Measurements from ENCODE around the gene C19orf12. TPM values are rescaled to one million over a fixed set of nuclear protein-coding genes. Genes with fewer than 3 reads are reported as not detected.
"Not testable (repeated sequence)": the region's sequence is repeated elsewhere in the genome, so short reads cannot be mapped to it uniquely, and the experiment has no call there.

C19orf12 gene
- polyA plus RNA-seq, 10 donors: 20.8 to 27.3 (median 25.2) TPM

DNA sequence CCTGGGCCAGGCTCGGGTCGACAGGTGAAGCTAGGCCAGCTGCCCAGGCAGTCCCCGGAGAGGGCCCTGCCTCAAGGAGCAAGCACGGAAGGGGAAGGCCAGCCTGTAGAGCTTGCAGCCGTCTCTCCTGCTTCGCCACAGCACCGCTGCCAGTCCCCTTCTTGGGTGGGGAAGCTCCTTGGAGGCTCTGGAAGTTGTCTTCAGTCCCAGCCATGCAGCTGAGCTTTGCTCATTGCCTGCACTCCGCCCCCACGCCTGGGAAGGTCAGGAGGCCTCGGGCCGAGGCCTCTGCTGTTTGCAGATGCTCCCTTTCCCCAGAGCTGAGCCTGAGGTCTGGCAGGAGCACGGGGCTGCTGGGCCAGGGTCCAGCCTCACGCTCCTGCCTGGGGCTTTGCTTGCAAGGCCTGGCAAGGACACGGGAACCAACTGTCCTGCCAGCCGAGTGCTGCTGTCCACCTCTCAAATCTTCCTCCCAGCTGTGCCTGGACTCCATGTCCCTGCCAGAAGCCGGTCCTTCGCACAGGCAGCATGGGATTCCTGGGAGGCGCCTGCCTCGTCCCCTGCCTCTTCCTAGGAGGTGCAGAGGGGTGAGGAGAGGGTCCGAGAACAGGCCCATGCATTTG is 36.5 kb downstream of the C19orf12 start:
- peak in 2 of 3 donors; percentile 83 to 92 for DNase-seq

DNA sequence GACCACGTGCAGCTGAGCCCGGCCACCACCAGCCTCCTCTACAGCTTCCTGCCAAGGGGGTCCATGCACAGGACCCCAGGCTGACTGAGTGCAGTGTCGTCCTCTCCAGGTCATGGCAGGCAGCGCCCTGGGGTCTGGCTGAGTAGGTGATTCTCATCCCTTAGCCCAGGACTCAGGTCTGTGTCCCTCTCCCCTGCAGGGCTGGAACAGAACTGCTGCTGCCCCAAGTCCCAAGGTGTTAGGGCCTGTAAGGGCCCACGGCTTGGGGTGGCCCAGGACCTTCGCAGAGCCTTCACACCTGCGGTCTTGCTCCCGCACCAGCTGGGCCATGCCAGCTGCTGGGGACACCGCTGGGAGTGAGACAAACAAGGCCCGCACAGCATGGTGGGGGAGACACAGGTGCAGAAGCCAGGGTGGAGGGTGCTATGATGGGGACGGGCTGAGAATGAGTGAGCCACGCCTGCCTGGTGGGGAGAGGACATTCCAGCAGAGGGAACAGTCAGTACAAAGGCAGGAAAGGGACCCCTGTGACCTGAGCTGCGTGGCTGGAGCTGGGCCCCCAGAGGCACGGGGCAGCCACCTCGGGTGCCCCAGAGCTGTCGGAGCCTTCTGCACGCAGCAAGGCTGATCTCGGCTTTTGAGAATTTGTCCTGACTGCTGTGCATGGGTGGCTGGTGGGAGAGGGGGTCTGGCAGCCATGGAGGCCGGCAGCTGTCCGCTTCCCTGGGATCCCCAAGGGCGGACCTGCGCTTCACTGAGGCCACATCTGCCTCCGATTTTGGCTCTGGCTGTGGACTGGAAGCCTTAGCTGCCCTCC is 37.9 kb downstream of the C19orf12 start:
- peak in 1 of 3 donors; percentile 62 for DNase-seq

DNA sequence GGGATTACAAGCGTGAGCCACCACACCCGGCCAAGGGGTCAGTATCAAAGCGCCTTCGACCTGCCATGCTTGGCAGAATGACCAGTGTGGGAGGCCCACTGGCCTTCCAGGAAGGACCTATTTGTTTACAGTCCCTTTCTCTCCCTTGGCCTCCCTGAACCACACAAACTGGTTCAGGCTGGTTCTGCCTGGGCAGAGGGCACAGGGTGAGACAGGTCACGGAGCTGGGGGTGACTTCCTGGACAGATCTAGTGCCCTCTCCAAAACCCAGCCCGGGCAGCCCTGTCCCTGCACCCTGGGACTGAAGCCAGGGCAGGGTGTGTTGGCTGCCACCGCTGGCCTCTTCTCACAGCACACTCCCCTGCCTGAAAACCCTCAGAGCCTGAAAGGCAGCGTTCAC is 38.5 kb downstream of the C19orf12 start:
- DNase-seq: no peak

DNA sequence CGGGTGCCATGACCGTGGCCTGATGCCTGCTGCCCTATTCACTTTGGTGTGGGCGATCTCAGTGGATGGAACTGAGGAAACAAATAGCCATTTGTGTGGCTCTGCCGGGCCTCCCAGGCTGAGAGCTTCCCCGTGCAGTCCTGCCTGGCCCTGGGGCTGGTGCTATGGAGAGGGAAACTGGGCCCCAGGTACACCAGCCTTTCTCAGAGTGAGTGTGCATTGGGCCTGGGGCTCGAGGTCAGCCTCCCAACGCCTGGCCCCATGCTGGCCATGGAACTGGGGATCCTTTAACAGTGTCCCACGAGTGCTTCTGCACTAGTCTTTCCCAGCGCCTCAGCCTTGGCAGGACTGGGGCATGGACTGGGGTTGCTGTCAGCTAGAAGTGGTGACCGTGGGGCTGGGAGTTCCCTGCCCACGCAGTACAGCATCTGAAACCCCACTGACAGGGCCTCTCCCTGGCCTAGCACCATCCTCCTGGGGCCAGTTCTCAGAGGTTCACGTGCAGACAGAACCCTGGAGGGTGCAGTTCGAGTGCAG is 39.3 kb downstream of the C19orf12 start:
- no peak for DNase-seq

DNA sequence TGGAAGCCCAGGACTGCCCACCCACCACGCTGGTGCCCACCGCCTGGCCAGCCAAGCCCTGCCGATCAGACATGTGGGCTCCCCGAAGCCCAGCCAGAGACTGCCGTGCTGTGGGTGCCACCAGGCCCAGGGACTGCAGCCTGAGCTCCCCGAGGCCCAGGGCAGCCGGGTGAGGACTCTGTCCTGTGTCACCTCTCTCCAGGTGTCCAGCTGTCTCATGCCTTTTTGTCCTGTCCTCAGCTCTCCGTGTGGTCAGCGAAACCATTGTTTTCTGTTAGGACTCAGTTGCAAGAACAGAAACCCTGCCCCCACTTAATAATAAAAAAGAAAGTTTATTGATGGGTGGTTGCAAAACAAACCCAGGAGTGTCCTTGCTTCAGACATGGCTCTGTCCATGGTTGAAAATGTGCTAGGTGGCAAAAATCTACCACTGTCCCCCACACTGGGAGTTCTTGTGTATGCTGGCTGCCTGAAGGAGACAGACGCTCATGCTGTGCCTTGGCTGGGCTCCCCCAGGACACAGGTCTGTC is 39.9 kb downstream of the C19orf12 start:
- DNase-seq: no peak

DNA sequence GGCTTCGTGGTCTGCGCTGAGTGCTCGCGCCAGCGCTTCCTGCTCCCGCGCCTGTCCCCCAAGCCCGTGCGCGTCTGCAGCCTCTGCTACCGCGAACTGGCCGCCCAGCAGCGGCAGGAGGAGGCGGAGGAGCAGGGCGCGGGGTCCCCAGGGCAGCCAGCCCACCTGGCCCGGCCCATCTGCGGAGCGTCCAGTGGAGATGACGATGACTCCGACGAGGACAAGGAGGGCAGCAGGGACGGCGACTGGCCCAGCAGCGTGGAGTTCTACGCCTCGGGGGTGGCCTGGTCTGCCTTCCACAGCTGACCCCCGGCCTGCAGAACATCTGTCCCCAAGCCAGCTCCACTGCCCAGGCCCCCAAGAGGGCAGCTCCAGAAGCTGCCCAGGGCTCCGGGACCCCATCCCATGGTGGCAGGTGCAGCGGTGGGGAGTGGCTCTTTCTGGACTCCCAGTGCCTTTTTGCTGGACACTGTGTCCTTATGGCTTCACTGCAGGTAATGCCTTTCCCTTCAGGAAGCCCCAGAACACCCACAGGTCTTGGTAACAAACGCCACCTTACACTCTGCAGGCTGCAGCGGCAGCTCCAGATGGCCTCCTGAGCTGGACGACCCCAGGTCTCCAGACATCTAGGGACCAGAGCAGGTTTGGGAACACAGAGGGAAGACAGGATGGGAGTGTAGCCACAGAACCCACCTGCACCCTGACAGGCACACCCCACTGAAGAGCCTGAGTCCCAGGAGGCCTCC is 40.5 kb downstream of the C19orf12 start:
- DNase-seq: no peak

DNA sequence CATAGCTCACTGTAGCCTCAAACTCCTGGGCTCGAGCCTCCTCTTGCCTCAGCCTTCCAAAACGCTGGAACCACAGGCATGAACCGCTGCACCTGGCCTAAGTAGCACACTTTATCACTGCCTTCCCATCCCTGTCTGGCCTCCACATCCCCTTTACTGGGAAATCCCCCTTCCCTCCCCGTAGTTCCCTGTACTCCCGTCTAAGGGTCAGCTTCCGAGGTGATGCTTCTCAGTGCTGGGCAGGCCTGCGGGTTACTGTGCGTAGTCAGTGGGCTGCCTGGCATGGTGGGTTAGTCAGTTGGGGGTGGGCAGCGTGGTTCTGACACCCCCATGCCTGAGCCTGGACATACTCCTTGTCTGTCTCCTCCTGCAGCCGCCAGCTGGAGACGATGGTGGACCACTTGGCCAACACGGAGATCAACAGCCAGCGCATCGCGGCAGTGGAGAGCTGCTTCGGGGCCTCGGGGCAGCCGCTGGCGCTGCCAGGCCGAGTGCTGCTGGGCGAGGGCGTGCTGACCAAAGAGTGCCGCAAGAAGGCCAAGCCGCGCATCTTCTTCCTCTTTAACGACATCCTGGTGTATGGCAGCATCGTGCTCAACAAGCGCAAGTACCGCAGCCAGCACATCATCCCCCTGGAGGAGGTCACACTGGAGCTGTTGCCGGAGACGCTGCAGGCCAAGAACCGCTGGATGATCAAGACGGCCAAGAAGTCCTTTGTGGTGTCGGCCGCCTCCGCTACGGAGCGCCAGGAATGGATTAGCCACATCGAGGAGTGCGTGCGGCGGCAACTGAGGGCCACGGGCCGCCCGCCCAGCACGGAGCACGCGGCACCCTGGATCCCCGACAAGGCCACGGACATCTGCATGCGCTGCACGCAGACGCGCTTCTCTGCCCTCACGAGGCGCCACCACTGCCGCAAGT is 41.4 kb downstream of the C19orf12 start:
- no peak for DNase-seq

DNA sequence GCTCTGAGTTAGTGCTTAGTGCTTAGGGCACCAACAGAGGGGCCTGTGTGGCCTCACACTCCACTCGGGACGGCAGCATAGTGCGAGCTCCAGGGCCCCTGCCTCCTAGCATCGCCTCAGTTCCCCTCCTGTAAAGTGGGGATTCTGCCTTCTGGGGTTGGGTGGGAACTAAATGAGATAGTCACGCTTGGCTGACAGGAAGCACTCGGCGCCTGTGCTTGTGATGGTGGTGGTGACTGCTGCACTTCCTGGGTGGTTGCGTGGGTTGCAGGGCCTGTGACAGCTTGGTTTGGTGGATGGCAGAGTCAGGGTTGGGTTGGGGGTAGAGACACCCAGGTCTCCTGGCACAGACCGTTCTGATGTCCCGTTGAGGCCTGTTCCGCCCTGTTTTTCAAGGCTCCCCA is 42.1 kb downstream of the C19orf12 start:
- no peak for DNase-seq

DNA sequence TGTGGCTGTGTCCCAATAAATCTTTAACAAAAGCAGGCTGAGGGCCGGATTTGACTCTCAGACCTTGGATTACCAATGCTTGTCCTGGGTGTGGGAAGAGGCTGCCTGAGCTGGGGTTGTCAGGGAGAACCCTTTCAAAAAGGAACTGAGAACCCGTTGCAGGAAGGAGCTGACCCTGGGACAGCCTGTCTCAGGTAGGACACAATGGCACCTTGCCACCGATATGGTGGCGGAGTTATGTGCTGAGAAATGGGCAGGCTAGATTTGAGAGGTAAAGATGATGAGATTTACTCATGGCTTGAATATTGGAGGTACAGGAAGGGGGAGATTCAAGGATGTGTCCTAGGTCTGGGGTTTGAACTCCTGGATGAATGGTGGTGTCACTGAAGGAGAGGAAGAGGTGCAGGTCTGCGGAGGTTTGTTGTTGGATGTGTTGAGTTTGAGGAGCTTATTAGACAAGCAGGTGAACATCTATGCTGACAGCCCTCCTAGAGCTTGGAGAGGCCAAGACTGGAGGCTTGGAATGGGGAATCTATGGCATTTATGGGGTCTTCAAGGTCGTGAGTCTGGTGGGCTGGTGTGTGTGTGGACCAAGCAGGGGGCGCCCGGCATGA is 42.6 kb downstream of the C19orf12 start:
- DNase-seq: no peak

DNA sequence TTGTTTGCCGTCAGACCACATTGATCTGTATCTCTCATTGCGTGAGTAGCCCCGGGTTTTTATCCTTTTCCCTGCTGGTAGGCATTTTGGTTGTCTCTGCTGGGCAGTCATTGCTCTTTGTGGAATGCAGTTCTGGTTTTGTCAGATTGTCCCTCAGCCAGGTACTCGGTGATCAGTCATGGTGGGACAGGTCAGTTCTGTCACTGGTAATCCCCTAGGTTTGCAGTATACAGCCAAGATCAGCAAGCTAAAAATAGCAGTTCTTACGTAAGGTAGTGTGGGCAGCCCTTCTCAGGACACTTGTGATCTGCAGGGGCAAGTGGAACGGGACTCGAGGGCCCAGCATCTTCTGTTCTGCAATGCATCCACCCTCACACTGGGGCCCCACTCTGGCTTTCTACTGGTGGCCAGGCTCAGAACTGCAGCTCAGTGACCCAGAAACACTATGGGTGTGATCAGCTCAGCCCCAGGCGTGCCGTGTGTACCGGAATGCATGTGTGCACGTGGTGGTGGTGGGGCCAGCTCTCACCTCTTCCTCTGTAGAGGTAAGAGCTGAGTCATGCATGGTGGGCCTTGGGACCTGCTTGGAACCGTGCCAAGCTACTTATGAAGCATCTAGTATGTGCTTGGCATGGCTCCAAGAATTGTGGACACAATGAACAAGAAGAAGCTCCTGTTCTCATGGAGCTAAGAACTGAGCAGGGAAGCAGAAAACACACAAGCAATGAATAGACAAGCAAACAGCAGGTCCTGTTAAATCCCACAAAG is 43.5 kb downstream of the C19orf12 start:
- no peak for DNase-seq

DNA sequence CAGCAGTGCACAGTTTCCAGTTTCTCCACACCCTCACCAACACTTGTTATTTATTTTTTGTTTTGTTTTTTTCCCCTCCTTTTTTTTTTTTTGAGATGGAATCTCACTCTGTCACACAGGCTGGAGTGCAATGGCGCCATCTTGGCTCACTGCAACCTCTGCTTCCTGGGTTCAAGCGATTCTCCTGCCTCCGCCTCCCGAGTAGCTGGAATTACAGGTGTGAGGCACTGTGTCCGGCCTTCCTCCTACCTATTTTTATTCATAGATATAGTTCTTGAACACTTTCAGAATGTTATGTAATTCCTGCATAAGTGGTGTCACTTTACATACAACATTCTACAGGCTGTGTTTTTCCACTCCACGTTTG is 44.1 kb downstream of the C19orf12 start:
- DNase-seq: not testable (repeated sequence)

DNA sequence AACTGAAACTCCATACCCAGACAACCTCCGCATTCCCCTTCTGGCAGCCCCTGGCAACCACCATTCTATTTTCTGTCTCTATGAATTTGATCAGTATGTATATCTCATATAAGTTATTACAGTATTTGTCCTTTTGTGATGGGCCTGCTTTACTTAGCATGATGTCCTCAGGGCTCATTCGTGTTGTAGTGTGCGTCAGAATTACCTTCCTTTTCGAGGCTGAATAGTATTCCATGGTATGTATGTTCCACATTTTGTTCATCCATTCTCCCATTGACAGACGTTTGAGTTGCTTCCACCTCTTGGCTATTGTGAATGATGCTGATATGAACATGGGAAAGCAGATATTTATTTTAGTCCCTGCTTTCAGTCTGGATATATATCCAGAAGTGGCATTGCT is 44.8 kb downstream of the C19orf12 start:
- DNase-seq: no peak

DNA sequence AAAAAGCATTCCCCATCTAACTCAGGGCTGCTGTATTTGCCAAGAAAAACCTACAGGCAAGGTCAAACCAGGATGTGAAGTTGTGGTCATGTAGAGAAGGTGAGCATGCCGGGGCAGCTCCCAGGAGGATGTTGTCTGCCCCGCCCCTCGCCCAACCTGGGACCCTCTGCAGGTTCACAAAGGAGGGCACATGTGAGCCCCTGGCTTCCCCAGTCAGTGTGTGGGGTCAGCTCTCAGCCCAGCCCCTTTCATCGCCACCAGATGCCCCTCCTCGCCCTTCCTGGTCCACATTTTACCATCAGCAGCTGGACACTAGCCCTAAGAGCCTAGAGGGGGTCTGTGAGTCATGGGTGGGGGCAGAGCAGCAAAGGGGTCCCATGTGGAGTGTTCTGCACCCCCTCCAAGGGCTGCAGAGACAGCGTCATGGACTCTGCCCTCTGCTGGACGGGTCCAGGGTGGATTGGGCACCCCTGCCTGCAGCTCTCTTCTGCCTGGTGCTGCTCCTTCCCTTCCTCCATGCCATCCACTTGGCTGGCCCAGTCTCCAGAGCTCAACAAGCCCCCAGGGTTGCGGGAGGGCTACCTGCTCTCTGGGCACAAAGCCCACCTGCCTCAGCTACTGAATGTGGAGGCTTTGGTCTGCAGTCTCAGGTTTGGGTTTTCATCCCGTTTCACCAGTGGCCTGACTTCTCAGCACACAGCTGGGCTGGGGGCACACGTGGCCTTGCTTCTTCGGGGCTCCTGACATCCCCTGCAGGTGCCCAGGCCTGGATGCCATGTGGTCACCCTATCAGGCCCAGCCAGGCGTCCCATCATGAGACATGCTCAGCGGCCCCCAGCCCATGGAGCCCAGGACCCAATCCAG is 46.1 kb downstream of the C19orf12 start:
- no peak for DNase-seq

DNA sequence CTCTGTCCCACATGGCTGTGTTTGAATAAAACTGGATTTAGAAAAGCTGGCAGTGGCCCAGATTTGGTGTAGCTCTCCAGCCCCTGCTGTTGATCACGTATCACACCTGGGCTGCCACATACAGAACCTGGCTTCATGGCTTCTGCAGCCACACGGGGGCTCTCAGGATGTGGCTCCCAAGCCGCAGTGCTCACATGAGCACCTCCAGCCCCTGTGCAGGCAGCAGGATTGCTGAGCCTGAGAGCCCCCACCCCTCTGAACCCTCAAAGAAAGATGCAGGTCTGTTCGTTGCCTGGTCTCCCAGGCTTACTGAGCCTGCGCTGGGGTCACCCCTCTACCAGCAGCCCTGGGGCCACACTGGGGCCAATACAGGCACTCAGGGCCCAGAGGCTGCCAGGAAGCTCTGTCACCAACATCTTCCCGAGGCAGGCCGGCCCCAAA is 47.1 kb downstream of the C19orf12 start:
- no peak for DNase-seq

DNA sequence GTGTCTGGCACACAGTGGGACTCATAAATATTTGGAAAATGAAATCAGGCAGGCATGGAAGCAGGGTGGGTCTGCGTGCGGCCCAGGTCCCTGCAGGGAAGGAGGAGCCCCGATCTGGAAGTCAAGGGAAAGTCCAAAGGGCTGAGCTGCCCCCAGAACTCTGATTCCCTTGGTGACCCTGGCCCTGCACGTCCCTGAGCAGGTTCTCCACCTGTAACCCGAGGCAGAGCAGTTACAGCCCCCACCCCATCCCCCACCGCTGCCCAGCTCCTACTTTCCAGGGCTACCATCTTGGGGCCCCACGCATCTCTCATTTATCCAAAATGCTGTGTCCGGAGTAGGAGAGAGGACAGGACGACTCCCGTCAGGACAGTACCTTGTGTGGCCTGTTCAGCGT is 47.7 kb downstream of the C19orf12 start:
- no peak for DNase-seq

DNA sequence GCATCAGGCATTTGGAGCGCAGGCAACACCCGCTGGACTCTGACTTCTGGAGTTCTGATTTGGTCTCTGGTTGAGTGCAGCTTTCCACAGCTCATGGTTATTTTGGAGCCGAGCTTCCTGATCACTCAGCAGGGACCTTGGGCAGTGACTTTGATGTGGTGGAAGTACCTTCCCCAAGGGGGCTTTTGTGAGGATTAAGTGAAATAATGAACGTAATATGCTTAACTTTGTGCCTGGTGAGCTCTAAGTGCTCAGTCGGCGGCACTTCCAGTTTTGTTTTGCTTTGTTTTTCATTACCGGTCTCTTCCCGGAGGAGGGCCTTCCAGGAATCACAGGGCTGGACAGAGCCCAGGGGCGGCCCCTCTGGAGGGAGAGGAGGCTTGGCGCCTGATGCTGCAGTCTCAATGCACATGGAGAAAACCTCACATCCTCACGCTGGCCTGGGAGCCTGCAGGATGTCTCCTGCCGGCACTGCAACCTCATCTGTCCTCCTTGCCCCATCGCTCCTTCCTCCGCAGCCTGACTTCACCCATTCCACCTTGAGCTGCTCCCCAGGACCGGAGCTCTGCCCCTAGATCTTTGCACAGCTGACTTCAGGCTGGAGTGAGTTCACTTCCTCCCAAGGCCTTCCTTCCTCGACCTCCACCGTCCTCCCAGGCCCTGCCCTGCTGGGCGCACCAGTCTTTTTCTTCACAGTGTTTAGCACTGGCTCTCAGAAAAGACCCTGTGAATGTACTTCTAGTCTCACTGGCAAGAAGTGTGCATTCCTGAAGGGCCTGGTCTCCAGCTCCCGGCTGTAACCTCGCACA is 48.3 kb downstream of the C19orf12 start:
- DNase-seq: peak in 2 of 3 donors; percentile 84 to 92

DNA sequence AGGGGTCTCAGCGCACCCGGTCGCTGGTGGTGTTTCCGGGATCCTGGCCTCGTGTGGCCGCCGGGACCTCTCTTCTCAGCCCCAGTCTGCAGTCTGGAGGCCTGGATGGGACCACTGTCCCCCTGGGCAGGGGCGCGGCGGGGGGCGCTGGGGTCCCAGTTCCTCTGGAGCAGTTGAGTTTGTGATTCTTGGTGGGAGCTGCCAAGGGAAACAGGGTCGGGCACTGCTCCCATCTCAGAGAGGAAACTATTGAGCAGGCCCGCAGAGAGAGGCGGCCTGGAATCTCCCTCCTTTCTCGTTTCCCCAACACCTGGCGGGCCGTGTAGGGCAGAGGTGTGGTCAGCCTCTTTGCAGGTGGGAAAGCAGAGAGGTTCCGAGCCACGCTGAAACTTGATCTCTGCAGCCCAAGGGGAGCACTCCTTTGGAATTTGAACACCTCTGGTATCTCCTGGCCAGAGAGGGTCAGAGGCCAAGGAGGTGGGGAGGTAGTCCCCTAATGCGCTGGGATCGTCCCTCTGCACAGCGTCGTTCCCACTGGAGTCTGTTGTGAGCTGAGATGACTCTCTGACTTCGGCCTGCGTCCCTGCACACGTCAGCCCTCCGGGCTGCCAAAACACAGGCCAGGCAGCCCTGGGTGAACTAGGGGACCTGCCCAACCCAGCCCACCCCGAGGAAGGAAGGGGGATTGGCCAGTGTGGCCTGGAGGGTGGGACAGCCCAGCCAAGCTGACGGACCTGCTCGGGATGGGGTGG is 49.1 kb downstream of the C19orf12 start:
- peak in 1 of 3 donors; percentile 55 for DNase-seq
